HepG2 (cell line): ENCODE measurements around the gene OR1F1. TPM values are rescaled to one million over a fixed set of nuclear protein-coding genes. Genes with fewer than 3 reads are reported as not detected.

ENCODE experiments used
- BHLHE40 ChIP-seq: IDR thresholded peaks from 2 replicates; pipeline ENCODE4 v1.6.1; 2011; ENCODE audit warnings: low read length, improper control_type of control experiment
- MXI1 ChIP-seq: IDR thresholded peaks from 3 replicates; pipeline ENCODE4 v1.6.1; 2012; ENCODE audit warnings: low read depth, low read length, inconsistent platforms, borderline replicate concordance
- NPAS2 ChIP-seq: sonication (generic); formaldehyde crosslinking; IDR thresholded peaks from 2 replicates; pipeline ENCODE4 v1.8.0; 2022; ENCODE audit warnings: mild to moderate bottlenecking, missing genetic modification reagents, borderline replicate concordance
- NRL ChIP-seq: sonication (generic); formaldehyde crosslinking; IDR thresholded peaks from 2 replicates; pipeline ENCODE4 v1.5.0; 2020; ENCODE audit warnings: missing genetic modification reagents, mild to moderate bottlenecking, moderate library complexity, borderline replicate concordance
- RBFOX2 ChIP-seq: fragments of 200-400 bp; formaldehyde crosslinking; IDR thresholded peaks from 2 replicates; pipeline ENCODE4 v1.6.1; 2017; ENCODE audit warnings: low read depth, mild to moderate bottlenecking, low read length
- SAFB2 ChIP-seq: sonication (generic); formaldehyde crosslinking; IDR thresholded peaks from 2 replicates; pipeline ENCODE4 v1.5.1; 2020; ENCODE audit warnings: missing genetic modification reagents, low read depth, mild to moderate bottlenecking, borderline replicate concordance
- SAP130 ChIP-seq: IDR thresholded peaks from 2 replicates; pipeline ENCODE4 v1.6.1; 2016; ENCODE audit warnings: low read depth
- SMAD1 ChIP-seq: sonication (generic); formaldehyde crosslinking; IDR thresholded peaks from 2 replicates; pipeline ENCODE4 v1.4.0; 2020; ENCODE audit warnings: missing genetic modification reagents, low read depth, mild to moderate bottlenecking, borderline replicate concordance
- SOX5 ChIP-seq: IDR thresholded peaks from 2 replicates; pipeline ENCODE4 v1.6.1; 2016; ENCODE audit warnings: borderline replicate concordance
- SP5 ChIP-seq: IDR thresholded peaks from 2 replicates; pipeline ENCODE4 v1.6.1; 2016; ENCODE audit warnings: low read depth, borderline replicate concordance
- SRY ChIP-seq: sonication (generic); formaldehyde crosslinking; IDR thresholded peaks from 2 replicates; pipeline ENCODE4 v1.8.0; 2022; ENCODE audit warnings: mild to moderate bottlenecking, missing genetic modification reagents
- ZNF383 ChIP-seq: sonication (generic); formaldehyde crosslinking; IDR thresholded peaks from 2 replicates; pipeline ENCODE4 v1.4.0; 2020; ENCODE audit warnings: missing genetic modification reagents, mild to moderate bottlenecking, borderline replicate concordance
- ZNF501 ChIP-seq: sonication (generic); formaldehyde crosslinking; IDR thresholded peaks from 2 replicates; pipeline ENCODE4 v1.5.1; 2020; ENCODE audit warnings: mild to moderate bottlenecking, moderate library complexity, missing genetic modification reagents
- ZNF614 ChIP-seq: IDR thresholded peaks from 2 replicates; pipeline ENCODE4 v1.6.1; 2018; ENCODE audit warnings: missing biosample characterization, missing genetic modification reagents, inconsistent platforms, borderline replicate concordance
- polyA plus RNA-seq, 8 experiments: library from polyadenylated mRNA; depleted of rRNA in 3 of 8; stranded (reverse) in 7 of 8; unstranded in 1 of 8; fragments of >200 nt; fragmentation: Illumina TruSeq in 4 of 8; extraction: Trizol in 4 of 8; gene quantifications; 2 replicates each; pipeline versions ENCODE4 v1.2.1 to v1.2.3, GENCODE V29; 2011 to 2016; ENCODE audit warnings: low read depth in 4 of 8, missing spikeins in 1 of 8, mixed read lengths in 1 of 8; ENCODE audit not compliant: insufficient read depth in 1 of 8
- total RNA-seq, 5 experiments: library from RNA; depleted of rRNA; stranded (reverse); fragments of >200 nt; fragmentation: Illumina TruSeq; extraction: Trizol; gene quantifications; 2 replicates each; pipeline ENCODE4 v1.2.3, GENCODE V29; 2016; ENCODE audit warnings: low read depth in 1 of 5
- TF ChIP-seq, protein P1 (sequence below): sonication (generic); formaldehyde crosslinking; IDR thresholded peaks from 2 replicates; pipeline ENCODE4 v1.4.0; 2020; ENCODE audit warnings: missing genetic modification reagents, borderline replicate concordance
- TF ChIP-seq, protein P2 (sequence below): IDR thresholded peaks from 2 replicates; pipeline ENCODE4 v1.6.1; 2016; ENCODE audit warnings: missing biosample characterization, missing genetic modification reagents, low read depth
- TF ChIP-seq, protein P3 (sequence below): IDR thresholded peaks from 2 replicates; pipeline ENCODE4 v1.6.1; 2016; ENCODE audit warnings: control low read depth
- TF ChIP-seq, protein P4 (sequence below): sonication (generic); formaldehyde crosslinking; IDR thresholded peaks from 2 replicates; pipeline ENCODE4 v1.5.0; 2020; ENCODE audit warnings: missing genetic modification reagents, mild to moderate bottlenecking, borderline replicate concordance
- TF ChIP-seq, protein P5 (sequence below): IDR thresholded peaks from 2 replicates; pipeline ENCODE4 v1.4.0; 2020; ENCODE audit warnings: mild to moderate bottlenecking, missing genetic modification reagents

The OR1F1 gene
- total and polyA plus RNA-seq, 2 of the 13 experiments (the other 11 are each of a cell fraction or from before 2014, with no cell fraction given): 0.90 TPM; not detected in 1

DNA sequence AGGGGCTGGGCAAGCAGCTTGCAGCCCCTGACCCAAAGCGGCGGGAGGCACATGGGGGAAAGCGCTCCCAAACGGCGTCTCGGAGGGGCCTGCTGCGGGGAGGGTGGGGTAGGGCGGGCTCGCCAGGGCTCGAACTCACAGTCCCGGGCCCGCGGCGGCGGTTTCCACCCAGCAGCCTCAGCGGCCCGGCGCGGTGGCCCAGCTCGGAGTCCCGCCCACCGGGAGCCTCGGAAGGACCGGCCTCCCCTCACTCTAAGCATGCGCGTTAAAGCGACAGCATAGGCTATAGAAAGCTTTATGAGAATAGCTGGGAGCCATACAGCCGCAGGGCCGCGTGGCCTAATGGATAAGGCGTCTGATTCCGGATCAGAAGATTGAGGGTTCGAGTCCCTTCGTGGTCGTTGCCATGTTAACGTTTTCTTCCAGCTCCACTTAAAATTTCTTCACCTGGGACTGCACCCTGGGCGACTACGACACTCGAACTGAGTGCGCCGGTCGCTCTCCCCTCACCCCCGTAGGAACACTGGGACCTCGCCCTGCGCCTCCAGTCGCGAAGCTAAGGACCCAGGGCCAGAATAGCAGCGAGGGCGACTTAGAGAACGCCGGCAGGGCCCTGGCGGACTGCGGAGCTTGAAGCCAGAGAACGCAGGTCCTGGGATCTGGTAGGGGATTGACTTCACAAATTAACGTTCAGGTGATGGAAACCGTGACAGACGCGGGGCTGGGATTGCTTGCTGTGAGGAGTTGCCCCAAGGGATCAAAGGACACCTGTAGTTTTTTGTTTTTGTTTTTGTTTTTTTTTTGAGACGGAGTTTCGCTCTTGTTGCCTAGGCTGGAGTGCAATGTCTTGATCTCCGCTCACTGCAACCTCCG lies 37.4 kb upstream of the OR1F1 start (continued):
- peak; percentile 83; the same call in 1 of the 2 replicates for TF ChIP-seq SMAD1
- TF ChIP-seq, protein P1, sequence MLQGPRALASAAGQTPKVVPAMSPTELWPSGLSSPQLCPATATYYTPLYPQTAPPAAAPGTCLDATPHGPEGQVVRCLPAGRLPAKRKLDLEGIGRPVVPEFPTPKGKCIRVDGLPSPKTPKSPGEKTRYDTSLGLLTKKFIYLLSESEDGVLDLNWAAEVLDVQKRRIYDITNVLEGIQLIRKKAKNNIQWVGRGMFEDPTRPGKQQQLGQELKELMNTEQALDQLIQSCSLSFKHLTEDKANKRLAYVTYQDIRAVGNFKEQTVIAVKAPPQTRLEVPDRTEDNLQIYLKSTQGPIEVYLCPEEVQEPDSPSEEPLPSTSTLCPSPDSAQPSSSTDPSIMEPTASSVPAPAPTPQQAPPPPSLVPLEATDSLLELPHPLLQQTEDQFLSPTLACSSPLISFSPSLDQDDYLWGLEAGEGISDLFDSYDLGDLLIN (CRISPR knock-in tag): peak; percentile 76; the same call in 1 of the 2 replicates
- peak; percentile 78 for TF ChIP-seq SAP130
- peak; percentile 67; the same call in 2 of the 3 replicates for TF ChIP-seq MXI1
- peak; percentile 59 for TF ChIP-seq ZNF501 (CRISPR knock-in tag)
- no peak for TF ChIP-seq NPAS2
- peak; percentile 96 for TF ChIP-seq SAFB2 (CRISPR knock-in tag)
- TF ChIP-seq ZNF383 (CRISPR knock-in tag): 0 out of 2 replicates have a peak, but pooled peaks have one; percentile 36
- TF ChIP-seq, protein P2, sequence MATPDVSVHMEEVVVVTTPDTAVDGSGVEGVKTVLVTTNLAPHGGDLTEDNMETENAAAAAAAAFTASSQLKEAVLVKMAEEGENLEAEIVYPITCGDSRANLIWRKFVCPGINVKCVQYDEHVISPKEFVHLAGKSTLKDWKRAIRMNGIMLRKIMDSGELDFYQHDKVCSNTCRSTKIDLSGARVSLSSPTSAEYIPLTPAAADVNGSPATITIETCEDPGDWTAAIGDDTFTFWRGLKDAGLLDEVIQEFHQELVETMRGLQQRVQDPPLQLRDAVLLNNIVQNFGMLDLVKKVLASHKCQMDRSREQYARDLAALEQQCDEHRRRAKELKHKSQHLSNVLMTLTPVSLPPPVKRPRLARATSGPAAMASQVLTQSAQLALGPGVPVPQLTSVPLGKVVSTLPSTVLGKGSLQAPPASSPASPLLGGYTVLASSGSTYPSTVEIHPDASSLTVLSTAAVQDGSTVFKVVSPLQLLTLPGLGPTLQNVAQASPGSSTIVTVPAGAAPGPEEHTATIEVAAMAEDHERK (CRISPR knock-in tag): no peak; the same call in 1 of the 2 replicates
- TF ChIP-seq, protein P3, sequence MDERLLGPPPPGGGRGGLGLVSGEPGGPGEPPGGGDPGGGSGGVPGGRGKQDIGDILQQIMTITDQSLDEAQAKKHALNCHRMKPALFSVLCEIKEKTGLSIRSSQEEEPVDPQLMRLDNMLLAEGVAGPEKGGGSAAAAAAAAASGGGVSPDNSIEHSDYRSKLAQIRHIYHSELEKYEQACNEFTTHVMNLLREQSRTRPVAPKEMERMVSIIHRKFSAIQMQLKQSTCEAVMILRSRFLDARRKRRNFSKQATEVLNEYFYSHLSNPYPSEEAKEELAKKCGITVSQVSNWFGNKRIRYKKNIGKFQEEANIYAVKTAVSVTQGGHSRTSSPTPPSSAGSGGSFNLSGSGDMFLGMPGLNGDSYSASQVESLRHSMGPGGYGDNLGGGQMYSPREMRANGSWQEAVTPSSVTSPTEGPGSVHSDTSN (CRISPR knock-in tag): no peak
- TF ChIP-seq NRL (CRISPR knock-in tag): 0 out of 2 replicates have a peak, but pooled peaks have one; percentile 50
- TF ChIP-seq, protein P4, sequence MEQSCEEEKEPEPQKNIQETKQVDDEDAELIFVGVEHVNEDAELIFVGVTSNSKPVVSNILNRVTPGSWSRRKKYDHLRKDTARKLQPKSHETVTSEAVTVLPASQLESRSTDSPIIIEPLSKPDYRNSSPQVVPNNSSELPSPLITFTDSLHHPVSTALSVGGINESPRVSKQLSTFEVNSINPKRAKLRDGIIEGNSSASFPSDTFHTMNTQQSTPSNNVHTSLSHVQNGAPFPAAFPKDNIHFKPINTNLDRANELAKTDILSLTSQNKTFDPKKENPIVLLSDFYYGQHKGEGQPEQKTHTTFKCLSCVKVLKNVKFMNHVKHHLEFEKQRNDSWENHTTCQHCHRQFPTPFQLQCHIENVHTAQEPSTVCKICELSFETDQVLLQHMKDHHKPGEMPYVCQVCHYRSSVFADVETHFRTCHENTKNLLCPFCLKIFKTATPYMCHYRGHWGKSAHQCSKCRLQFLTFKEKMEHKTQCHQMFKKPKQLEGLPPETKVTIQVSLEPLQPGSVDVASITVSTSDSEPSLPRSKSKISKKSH (CRISPR knock-in tag): no peak
- TF ChIP-seq RBFOX2: peak; percentile 55
- no peak; the same call in 1 of the 2 replicates for TF ChIP-seq SRY (CRISPR knock-in tag)
- peak; percentile 51; the same call in 1 of the 2 replicates for TF ChIP-seq SOX5 (CRISPR knock-in tag)
- peak; percentile 94 for TF ChIP-seq ZNF614 (CRISPR knock-in tag)
- TF ChIP-seq, protein P5, sequence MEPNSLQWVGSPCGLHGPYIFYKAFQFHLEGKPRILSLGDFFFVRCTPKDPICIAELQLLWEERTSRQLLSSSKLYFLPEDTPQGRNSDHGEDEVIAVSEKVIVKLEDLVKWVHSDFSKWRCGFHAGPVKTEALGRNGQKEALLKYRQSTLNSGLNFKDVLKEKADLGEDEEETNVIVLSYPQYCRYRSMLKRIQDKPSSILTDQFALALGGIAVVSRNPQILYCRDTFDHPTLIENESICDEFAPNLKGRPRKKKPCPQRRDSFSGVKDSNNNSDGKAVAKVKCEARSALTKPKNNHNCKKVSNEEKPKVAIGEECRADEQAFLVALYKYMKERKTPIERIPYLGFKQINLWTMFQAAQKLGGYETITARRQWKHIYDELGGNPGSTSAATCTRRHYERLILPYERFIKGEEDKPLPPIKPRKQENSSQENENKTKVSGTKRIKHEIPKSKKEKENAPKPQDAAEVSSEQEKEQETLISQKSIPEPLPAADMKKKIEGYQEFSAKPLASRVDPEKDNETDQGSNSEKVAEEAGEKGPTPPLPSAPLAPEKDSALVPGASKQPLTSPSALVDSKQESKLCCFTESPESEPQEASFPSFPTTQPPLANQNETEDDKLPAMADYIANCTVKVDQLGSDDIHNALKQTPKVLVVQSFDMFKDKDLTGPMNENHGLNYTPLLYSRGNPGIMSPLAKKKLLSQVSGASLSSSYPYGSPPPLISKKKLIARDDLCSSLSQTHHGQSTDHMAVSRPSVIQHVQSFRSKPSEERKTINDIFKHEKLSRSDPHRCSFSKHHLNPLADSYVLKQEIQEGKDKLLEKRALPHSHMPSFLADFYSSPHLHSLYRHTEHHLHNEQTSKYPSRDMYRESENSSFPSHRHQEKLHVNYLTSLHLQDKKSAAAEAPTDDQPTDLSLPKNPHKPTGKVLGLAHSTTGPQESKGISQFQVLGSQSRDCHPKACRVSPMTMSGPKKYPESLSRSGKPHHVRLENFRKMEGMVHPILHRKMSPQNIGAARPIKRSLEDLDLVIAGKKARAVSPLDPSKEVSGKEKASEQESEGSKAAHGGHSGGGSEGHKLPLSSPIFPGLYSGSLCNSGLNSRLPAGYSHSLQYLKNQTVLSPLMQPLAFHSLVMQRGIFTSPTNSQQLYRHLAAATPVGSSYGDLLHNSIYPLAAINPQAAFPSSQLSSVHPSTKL: peak; percentile 70
- peak; percentile 76 for TF ChIP-seq SP5 (CRISPR knock-in tag)
- peak; percentile 42; the same call in 1 of the 2 replicates for TF ChIP-seq BHLHE40
